Measurements from ENCODE around the gene CD302.
"Not testable (repeated sequence)": the region's sequence is repeated elsewhere in the genome, so short reads cannot be mapped to it uniquely, and the experiment has no call there.

Gene CD302, protein sequence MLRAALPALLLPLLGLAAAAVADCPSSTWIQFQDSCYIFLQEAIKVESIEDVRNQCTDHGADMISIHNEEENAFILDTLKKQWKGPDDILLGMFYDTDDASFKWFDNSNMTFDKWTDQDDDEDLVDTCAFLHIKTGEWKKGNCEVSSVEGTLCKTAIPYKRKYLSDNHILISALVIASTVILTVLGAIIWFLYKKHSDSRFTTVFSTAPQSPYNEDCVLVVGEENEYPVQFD

DNA sequence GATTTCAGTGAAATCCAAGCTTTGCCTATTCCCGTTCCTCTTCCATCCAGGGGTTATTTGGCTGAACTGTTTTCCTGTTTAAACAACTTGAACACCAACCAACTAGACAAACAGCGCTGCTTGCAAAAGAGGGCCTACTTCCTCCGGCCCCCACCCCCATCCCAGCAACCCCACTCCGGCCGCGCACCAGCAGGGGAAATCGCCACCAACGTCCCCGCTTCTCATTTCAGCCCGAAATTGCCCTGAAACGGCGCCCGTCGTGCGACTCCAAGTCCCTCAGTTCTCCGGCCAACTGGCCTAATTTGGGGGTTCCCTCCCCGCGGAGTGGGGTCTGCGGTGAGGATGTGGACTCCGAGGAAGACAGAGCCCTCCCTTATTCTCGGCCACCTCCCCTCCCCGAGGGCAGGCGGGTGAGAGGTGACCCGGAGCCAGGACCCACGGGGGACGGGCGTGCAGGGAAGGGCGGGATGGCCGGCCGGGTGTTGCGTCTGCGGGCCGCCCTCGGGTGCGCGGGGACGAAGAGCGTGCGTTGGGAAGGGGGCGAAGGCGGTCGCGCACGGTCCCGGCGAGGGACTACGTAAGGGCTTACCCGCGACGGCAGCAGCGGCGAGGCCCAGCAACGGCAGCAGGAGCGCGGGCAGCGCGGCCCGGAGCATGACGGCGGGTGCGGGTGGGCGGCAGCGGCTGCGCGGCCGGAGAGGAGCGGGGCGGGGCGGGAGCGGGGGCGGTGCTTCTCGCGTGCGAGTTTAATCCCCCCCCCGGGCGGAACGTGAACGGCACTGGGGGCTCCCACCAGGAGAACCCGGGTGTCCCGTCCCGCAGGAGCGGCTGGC, at the start of gene CD302:
TSS of gene CD302 (minus strand) at position 666 of the 833 bp plus-strand sequence. CDS start at position 656, 10 bp downstream.
- DNase-seq, result no peak

DNA sequence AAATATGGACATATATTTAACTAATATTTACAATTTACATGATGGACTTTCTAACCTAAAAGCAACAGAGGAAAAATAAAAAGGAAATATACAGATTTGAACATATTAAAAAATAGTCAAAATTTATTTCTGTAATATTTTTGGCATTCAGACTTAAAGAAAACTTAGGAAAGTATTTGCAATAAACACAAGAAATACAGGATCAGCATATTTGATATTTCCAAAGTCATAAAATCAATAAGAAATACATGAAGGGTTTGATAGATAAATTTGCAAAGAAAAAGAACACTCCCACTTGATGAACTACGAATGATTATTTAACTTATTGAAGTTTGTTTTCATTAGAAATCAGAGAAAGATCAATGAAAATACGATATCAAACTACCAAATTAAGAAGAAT, 48.6 kb upstream of the CD302 start:
- no peak for DNase-seq

DNA sequence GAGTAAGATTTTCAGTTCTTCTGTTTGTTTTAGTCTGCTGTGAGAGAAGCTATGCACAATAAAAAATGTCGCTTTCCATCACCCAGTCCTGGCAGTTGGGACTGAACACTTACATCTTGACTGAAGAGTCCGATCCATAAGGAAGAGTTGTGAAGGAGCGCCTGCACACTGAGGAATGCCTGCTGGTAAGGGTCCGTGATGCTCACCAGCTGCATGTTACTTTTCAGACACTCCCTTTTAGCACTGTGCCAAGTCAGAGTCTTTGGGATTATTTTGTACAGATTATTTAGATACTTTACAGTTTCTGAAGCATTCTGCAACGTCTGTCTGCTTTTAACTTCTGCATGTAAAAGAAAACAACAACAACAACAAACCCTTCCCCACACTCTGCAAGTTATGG, 42.6 kb upstream of the CD302 start:
- no peak for DNase-seq

DNA sequence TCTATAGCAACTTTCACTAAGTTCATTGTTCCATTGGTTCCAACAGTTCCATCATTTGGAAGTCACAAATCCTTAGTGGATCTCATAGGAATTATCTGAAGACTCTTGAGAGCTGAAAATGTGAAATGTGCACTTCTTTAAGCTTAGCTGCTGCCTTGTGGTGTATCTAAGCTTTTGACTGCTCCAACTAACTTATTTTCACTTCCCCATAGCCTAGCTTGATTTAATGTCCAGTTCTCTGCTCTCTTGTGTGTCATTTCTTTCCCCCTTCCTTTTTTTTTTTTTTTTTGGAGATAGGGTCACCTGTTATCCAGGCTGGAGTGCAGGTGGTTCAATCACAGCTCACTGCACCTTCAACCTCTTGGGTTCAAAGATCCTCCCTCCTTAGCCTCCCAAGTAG, 34.9 kb upstream of the CD302 start:
- DNase-seq, result no peak

DNA sequence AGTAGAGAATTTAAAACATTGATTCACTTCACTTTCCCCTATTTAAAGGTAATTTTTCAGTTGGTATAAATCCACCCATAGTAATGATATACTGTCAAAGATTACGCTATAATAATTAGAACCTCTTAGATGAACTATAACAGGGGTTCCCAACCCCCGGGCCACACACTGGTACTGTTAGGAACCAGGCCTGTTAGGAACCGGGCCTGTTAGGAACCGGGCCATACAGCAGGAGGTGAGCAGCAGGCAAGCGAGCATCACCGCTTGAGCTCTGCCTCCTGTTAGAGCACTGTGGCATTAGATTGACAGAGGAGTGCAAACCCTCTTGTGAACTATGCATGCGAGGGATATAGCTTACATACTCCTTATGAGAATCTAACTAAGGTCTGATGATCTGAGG, 34.0 kb upstream of the CD302 start:
- no peak for DNase-seq

DNA sequence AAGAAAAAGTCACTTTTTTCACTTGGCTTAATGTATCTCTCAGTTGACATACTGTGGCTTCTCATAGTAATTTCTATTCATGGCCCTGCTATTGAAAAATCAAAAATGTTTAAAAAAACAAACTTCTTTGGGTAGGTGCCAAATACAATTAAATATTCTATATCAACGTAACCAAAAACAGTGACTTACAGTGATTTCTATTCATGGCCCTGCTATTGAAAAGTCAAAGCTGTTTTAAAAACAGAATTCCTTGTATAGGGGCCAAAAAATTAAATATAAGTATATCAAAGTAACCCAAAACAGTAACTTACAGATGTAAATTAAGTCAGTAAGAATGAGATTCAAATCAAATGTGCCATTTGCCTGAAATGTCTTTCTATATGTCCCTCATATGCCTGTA, 31.4 kb upstream of the CD302 start:
- DNase-seq, result no peak

DNA sequence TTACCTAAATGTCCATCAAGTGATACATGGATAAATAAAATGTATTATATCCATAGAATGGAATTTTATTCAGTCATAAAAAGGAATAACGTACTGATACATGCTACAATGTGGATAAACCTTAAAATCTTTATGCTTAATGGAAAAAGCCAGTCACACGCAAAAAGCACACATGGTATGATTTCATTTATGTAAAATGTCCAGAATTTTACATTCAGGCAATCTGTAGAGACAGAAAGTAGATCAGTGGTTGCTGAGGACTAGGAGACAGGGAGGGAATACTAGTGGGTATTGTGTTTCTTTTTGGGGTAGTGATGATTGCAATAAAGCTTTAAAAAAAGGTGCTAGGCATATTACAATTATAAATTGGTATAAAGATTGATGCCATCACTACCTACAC, 30.7 kb upstream of the CD302 start:
- DNase-seq, result no peak

DNA sequence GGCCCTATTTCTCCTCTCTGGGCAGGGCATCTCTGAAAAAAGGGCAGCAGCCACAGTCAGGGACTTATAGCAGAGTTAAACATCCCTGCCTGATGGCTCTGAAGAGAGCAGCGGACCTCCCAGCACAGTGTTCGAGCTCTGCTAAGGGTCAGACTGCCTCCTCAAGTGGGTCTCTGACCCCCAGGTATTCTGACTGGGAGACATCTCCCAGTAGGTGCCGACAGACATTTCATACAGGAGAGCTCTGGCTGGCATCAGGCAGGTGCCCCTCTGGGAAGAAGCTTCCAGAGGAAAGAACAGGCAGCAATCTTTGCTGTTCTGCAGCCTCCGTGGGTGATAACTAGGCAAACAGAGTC, 24.4 kb upstream of the CD302 start:
- not testable (repeated sequence) for DNase-seq

DNA sequence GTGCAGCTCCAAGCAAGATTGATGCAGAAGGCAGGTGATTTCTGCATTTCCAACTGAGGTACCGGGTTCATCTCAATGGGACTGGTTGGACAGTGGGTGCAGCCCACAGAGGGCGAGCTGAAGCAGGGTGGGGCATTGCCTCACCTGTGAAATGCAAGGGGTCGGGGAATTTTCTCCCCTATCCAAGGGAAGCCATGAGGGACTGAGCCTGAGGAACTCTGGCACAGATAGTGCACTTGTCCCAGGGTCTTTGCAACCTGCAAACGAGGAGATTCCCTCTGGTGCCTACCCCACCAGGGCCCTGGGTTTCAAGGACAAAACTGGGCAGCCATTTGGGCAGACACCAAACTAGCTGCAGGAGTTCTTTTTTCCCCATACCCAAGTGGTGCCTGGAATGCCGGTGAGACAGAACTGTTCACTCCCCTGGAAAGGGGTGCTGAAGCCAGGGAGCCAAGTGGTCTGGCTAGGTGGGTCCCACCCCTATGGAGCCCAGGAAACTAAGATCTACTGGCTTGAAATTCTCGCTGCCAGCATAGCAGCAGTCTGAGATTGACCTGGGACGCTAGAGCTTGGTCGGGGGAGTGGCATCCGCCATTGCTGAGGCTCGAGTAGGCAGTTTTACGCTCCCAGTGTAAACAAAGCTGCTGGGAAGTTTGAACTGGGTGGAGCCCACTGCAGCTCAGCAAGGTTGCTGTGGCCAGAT, 23.9 kb upstream of the CD302 start:
- DNase-seq, result not testable (repeated sequence)

DNA sequence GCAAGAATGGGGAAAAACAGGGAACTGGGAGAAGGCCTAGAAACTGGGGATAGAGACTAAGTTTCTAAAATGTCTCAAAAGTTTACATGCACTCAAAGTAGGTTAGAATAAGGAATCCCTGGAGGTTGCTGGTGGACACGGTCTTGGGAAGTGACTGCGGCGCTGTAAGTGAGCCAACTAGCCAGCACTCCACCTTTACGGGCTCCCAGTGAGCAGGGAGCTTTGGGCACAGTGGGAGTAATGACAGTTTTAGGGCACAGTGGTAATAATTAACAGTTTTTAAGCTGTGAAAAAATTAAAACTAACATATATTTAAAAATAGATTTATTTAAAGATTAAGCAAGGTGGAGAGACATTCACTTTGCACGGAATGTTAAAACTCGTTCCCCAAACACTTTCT, 20.9 kb upstream of the CD302 start:
- DNase-seq, result no peak

DNA sequence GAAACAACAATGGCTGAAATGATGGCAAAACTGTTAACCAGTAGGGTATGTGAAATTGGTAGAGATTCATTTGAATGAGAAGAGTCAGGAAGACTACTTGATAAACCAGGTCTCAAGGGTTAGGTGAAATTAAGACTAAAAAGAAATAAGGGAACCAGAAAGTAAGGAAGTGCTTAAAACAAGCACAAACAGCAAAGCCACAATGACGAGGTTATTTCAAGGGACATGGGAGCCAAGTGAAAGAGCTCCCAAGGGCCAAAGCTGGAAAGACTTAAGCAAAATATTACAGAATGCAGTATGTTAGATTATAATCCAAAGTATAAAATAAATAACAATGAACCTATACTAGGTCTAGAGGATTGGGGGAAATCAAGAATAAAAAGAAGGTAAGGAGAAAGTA, 19.3 kb upstream of the CD302 start:
- no peak for DNase-seq

DNA sequence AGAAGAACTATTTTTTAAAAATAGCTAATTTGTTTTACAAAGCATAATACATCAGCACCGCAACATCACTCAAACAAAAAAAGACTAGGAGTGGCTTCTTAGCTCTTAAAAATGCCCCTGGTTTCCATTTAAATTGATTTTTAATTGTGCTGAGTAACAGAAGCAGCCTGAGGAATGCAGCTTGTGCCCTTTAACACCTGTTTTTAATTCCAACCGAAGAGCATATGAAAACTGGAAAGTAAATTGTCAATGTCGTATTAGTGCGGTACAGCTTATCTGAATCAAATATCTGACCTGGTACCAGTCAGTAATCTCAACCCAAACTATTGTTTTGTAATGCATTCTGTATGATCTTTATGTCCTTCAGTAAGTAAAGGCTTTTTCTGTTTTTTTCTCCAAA, 13.2 kb upstream of the CD302 start:
- DNase-seq, result no peak

DNA sequence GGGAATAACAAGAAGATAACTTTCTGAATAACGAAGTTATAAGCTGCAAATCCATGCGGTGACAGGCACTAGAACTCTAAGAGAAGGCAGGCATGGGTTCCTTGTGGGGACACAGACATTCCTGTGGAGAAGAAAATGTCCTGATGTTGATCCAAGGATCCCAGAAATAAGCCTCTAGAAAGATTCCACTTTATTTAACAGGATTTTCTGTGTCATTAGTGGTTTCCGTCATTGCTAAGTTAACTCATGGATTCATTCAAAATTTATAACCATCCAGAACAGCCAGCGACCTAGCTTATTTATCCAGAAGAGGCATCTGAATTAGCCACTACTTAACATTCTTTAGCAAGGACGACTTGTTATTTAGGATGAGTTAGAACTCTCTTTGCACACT, 10.0 kb upstream of the CD302 start:
- no peak for DNase-seq

DNA sequence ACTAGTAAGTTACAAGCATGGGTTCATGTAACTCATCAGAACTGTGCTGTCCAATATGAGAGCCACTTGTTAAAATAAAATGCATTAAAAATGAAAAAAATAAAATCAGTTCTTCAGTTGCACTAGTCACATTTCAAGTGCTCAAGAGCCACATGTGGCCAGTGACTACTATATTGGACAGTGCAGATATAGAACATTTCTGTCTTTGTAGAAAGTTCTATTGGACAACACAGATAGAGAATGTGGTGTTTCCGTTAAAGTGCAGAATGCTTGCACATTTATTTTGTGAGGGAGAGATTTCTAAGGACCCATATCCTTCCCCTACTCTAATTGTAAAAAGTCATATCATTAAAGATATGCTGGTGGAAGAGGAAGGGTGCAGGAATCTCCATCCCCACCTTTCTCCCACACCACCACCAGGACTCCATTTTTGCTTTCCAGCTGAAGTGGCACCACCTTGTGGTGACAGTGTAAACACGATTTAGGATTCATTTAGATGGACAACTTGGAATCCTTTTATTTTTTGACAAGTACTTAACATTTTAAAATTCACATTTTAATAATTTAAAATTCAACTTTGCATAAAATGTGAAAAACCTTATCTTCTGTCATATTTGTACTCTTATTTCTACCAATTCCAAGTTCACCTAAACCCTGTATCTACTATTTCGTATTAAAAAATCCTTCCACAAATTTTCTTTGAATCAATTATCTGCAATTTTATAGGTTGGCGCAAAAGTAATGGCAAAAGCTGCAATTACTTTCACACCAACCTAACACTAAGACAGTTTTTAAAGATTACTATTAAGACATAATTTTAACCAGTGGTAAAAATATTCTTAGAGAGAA, 9.4 kb upstream of the CD302 start:
- DNase-seq, result peak in 1 of 2 experiments; percentile 9

DNA sequence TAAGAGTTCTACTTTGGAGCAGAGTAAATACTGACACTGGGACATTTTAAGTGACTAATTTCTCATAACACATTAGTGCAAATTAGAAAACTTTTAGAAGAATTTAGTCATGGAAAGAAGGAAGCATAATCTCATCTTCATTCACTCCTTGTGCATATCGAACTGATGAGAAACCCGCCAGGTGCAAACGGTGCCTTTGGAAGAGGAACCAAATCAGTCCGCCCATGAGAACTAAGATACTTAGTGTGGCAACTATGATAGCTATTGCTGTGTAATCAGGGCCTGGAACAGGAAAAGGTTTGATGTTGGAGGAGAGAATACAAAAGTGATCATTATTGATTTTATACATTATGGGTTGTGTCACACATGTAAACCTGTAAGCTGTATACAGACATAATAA, 6.9 kb upstream of the CD302 start:
- no peak for DNase-seq

DNA sequence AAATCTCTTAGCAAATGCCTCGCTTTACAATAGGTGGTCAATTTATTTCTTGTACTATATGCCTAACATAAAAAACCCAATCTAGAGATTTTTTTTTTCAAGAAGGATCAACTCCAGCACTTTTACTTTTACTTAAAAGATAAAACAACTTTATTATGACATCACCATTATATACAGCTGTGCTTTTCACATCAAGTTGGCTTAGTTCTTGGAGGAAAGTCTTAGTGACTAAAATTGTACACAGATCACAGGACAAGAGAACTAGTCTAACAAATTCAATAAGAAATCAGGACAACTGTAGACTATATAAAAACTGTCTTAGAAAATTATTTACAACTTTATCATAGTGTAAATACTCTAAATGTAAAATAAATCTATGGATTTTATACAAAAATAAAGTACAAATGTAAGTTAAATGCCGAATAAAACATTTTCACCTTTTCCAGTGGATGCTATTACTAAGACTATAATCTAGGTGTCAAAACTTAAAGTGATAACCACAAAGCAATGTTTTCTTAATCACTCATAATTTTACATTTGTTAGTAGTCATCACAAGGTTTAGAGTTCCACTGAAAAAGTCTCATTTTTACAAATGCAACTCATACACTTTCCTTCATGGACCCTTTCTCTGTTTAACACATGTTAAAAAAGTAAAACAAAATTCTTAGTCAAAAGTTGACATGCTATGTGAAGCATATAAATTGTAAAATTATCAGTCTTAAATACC, 5.4 kb upstream of the CD302 start:
- no peak for DNase-seq

DNA sequence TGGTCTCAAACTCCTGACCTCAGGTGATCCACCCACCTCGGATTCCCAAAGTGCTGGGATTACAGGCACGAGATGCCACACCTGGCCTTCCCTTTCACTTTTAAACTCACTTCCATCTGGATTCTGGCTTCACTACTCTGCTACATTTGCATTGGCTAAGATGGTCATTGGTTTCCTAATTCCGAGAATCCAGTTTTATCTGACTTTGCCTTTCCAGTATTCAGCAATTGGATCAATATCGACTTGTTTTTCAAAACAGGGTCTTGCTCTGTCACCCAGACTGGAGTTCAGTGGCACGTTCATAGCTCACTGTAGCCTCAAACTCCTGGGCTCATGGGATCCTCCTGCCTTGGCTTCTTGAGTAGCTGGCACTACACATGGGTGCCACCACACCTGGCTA, 4.7 kb upstream of the CD302 start:
- no peak for DNase-seq

DNA sequence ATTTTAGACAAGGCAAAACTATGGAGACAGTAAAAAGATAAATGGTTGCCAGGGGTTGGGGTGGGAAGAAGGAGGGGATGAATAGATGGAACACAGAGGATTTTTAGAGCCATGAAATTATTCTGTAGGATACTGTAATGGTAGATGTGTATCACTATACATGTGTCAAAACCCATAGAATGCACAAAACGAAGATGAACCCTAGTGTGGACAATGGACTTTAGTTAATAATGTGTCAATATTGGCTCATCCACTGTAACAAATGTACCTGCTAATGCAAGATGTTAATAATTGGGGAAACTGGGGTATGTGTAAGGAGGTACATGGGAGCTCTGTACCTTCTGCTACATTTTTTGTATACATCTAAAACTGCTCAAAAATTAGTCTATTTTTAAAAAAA, 1.8 kb upstream of the CD302 start:
- no peak for DNase-seq

DNA sequence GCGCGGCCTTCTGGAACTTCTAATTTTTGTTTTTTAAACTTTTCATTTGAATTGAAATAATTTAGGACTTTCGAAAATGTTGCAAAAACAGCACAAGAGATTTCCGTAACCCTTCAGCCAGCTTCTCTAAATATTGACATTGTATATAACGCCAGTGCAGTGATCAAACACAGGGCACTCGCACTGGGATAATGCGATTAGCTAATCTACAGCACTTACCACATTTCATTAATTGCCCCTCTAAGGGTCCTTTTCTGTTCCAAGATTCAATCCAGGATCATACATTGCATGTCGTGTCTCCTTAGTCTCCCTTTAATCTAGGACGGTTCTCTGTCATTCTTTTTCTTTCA, 343 bp upstream of the CD302 start:
- no peak for DNase-seq

DNA sequence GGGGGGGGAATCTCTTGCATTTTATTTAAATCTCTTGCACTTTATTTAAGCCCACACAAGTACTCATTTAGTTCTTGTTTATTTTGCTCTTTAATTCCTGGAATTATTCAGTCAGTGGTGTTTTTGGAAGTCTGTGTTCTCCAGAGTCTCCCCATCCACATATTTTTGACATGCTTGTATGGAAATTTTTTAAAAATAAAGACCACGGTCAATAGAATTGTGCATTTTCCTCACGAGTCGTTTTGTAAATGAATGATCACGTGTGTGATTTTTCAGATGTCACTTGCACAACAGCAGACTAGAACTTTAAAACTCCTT, 824 bp downstream of the CD302 start:
- no peak for DNase-seq

DNA sequence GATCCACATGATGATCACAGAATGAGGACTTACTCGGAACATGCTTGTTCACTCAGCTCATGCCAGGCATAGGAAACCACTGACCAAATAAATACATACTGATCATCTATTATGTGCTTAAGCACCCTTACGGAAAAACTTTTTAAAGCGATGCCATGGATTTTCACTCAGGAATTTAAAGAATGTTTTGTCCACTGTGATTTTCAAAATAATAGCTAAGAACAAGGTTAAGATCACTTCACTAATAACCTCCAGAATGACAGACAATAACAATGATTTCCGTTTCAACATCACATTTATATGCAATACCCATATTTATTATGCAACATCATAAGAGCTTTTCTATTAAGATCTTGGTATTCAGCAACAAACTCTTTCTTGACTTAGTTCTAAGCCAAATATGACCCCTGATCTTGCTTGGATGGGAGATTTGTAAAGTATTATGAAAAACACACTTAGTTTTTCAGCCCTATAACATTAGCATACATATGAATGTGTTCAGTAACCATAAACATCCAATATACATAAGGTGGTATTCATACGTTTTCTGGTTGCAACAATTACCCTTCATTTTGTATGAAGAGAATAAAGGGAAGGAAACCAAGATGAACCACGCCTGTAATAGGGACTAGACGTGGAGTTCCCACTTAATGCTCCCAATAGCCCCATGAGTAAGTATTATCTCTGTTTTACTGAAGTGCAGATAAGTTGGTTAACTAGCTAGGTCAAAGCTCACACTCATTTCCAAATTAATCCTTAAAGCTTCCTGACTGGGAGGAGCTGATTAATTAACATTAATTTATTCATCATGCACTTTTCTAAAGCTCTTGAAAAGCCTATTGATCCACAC, 1.9 kb downstream of the CD302 start:
- DNase-seq, result no peak

DNA sequence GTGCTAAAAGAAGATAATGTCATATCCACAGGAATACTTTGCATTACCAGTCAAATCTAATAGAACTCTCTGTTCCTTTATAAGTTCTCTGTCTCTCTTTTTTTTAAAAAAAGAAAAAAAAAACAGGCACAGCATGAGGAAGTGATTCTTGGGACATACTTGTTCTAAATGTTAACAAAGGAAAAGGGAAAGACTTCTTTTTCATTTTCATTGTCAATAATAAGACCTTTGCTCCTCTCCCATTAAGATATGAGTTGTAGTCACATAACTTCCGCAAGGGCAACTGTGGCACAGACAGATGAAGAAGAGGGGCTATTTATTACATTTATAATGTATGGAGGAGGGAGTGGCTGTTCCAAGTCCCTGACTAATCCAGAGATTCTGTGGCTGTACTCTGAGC, 4.7 kb downstream of the CD302 start:
- DNase-seq, result no peak

Measured in cerebellar nuclear complex (tissue), 1 donor.